Large intestine (tissue), 3 donors: ENCODE measurements around the gene TNS1. TPM values are rescaled to one million over a fixed set of nuclear protein-coding genes. Genes with fewer than 3 reads are reported as not detected.
A peak's percentile ranks its signal among the peaks of the same experiment; 100 is the strongest.

Source experiments
- DNase-seq, 2 donors: peaks; one replicate each; pipeline versions ENCODE4 v3.0.0 to v3.0.0-alpha.2; 2013
- H3K27ac ChIP-seq: one replicate; pipeline ENCODE4 v1.5.1; 2013; ENCODE audit warnings: low read length
- H3K27me3 ChIP-seq: 2 replicates; pipeline ENCODE4 v1.6.1; 2013; ENCODE audit warnings: low read length; ENCODE audit not compliant: control insufficient read depth, insufficient read depth
- H3K36me3 ChIP-seq: 2 replicates; pipeline ENCODE4 v1.6.1; 2013; ENCODE audit warnings: low read length; ENCODE audit not compliant: control insufficient read depth, insufficient read depth
- H3K4me1 ChIP-seq: one replicate; pipeline ENCODE4 v1.6.1; 2013; ENCODE audit warnings: low read length; ENCODE audit not compliant: control insufficient read depth, insufficient read depth
- H3K4me3 ChIP-seq: one replicate; pipeline ENCODE4 v1.5.1; 2013; ENCODE audit warnings: low read length
- H3K9me3 ChIP-seq: one replicate; pipeline ENCODE4 v1.6.1; 2013; ENCODE audit warnings: mild to moderate bottlenecking, low read depth, low read length, moderate library complexity; ENCODE audit not compliant: control insufficient read depth
- WGBS: methylation state at CpG from one replicate; pipeline ENCODE4 v1.1.5; 2013; ENCODE audit warnings: low lambda C conversion rate; ENCODE audit not compliant: insufficient coverage; 5-methylcytosine and 5-hydroxymethylcytosine counted together
- polyA plus RNA-seq: library from polyadenylated mRNA; unstranded; fragments of 120-200 nt; gene quantifications from one replicate; pipeline ENCODE4 v1.2.1, GENCODE V29; 2013

Gene TNS1
- polyA plus RNA-seq, 1 donor = 26.8 TPM

DNA sequence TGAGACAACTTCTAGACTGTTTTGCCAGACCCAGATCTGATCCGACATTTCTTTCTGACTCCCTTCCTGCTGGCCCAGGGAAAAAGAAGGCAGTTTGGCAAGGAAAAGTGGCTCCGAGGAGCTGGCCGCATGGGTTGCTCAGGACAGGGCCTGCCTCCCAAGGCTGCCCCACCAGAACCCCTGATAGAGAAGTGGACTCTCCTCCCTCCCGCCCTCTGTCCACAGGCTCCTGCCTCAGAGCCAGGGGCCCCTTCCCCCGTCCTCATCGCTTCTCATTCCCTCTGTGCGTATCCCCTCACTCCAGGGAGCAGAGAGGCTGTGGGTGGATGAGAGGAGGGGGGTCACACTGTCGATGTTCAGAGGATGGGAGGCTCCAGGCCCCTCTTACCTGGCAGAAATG is 110.2 kb downstream of the TNS1 start:
- Histone ChIP-seq H3K27ac (no peak overlapping the region), H3K4me3 (no peak overlapping the region), H3K27me3 (no peaks in the 10 kb centered on the region), H3K9me3 (no peaks in the 10 kb centered on the region), H3K36me3 (peaks cover 52% of the 10 kb centered on the region), H3K4me1 (no peaks in the 10 kb centered on the region)
- no CpG with 5 or more reads among the region's 8 CpGs for WGBS
- no peak for DNase-seq

DNA sequence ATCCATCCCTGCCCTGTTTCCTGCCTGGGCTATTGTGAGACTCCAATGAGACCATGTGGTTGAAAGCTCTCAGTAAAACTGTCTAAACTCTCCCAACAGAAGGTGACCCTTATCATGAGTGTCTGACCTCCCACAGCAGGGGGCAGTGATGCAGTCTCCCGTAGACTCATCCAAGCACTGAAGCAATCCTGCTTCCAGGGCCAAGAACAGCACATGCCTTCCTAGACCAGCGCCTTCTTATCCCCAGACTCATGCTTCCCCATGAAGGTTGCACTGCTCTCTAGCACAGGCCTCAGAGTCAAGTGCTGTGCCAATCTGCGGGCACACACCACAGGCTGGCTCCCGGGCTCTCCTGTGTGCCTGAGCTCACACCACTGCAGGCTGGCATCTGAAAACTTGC is 112.3 kb downstream of the TNS1 start:
- no peak for DNase-seq
- no peak overlapping the region for H3K4me3 ChIP-seq
- no peak overlapping the region for H3K27ac ChIP-seq
- peaks cover 44% of the 10 kb centered on the region for H3K36me3 ChIP-seq
- WGBS = no CpG with 5 or more reads among the region's 4 CpGs
- H3K9me3 ChIP-seq = no peaks in the 10 kb centered on the region
- no peaks in the 10 kb centered on the region for H3K4me1 ChIP-seq
- H3K27me3 ChIP-seq = no peaks in the 10 kb centered on the region

DNA sequence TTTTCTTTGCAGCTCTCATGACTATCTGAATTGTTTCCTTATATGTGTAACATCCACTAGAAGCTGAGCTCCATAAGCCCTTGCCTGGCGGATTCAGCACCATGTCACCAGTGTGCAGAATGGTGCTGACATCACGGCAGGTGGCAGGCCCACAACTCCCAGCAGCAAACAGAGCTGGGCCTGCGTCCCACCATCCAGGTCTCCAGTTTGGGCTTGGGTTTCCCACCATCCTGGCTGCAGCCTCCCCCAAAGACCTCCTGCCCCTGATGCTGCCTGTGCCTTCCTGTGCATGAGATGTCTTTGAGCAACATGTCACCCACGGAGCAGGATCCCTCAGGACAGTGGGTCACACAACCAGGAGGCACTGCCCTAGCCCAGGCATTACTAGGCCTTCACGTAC is 113.1 kb downstream of the TNS1 start:
- H3K27me3 ChIP-seq = no peaks in the 10 kb centered on the region
- H3K4me1 ChIP-seq = no peaks in the 10 kb centered on the region
- H3K27ac ChIP-seq = no peak overlapping the region
- peaks cover 43% of the 10 kb centered on the region for H3K36me3 ChIP-seq
- no peak for DNase-seq
- no CpG with 5 or more reads among the region's 5 CpGs for WGBS
- H3K9me3 ChIP-seq = no peaks in the 10 kb centered on the region
- H3K4me3 ChIP-seq = no peak overlapping the region

DNA sequence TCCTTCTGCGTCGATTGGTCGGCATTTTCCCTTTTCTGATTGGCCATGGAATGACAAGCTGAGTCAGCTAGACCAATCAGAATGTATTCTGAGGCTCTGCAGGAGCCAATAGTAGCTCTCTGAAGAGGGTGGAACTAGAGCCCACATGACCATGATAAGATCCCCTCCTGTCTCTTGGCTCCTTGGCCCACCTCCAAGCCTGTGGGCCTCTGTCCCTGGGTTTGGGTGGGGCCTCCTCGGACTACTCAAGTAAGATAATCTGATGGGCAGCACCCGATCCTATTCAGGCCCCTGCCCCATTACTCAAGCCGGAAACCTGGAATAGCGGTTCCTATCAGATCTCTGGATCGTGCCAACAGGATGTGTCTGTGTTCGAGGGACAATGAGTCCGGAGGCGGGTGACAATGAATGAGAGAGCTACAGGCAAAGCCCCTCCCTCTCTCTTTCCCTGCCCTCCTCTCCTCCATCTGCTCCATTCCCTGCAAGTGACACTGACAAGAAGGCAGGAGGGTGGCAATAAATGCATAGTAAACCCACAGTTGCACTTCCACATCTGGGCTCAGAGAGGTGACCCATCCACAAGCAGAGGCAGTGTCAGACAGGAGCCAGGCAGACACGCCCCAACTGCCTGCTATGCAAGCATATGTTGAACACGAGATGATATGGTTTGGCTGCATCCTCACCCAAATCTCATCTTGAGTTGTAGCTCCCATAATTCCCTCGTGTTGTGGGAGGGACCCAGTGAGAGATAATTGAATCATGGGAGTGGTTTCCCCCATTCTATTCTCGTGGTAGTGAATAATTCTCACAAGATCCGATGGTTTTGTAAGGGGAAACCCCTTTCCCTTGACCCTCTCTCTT is 114.7 kb downstream of the TNS1 start:
- Histone ChIP-seq H3K27ac (no peak overlapping the region), H3K4me3 (no peak overlapping the region), H3K9me3 (no peaks in the 10 kb centered on the region), H3K27me3 (no peaks in the 10 kb centered on the region), H3K4me1 (no peaks in the 10 kb centered on the region), H3K36me3 (peaks cover 46% of the 10 kb centered on the region)
- no CpG with 5 or more reads among the region's 16 CpGs for WGBS
- DNase-seq = no peak

DNA sequence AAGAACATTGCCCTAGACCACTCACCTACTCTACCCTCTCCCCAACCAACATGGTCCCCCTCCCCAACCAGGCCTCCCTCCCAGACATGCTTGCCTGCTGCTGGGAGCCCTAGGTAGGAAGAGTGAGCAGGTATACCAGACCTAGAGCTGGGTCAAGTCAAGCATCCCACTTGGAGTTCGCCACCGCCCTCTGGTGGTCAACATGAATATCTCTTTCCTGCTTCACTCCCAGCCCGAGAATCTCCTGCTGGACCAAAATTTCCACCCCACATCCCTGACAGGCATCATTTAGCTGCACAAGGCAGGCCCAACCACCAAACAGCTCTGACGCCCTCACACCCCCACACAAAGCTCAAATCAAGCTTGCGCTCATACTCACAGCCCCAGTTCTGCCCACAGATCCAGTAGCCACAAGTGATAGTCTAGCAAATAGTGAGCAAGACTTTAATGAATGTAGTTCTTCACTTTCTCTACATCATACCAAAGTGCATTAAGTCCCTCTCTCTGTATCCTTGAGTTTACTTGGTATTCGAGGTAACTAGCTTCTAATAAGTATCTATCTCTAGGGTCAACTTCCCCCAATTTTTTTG is 116.0 kb downstream of the TNS1 start:
- WGBS = no CpG with 5 or more reads among the region's 6 CpGs
- Histone ChIP-seq H3K4me1 (no peaks in the 10 kb centered on the region), H3K27ac (no peak overlapping the region), H3K27me3 (no peaks in the 10 kb centered on the region), H3K9me3 (no peaks in the 10 kb centered on the region), H3K4me3 (no peak overlapping the region), H3K36me3 (peaks cover 41% of the 10 kb centered on the region)
- DNase-seq = peak; percentile 54 to 73

DNA sequence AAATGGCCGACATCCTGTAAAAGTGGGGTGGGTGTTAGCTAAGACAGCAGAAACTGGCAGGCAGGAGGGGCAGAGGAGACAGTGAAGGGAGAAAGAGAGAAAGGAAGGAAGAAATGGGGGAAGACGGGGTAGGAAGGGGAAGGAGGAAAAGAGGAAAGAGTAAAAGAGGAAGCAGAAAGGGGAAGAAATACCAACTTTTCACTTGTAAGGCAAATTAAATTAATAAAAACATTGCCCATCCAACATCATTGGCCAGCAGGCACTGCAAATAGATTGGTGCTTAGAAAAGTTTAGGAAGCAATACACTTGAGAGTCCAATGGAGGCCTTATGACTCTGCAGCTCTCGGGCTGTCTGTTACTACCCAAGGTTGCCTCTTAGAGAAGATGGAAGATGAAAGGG is 116.7 kb downstream of the TNS1 start:
- peaks cover 45% of the 10 kb centered on the region for H3K36me3 ChIP-seq
- no peak overlapping the region for H3K4me3 ChIP-seq
- no peaks in the 10 kb centered on the region for H3K9me3 ChIP-seq
- H3K27ac ChIP-seq = no peak overlapping the region
- 64% methylated on average over 1 of the region's 3 CpGs for WGBS
- H3K4me1 ChIP-seq = no peaks in the 10 kb centered on the region
- no peaks in the 10 kb centered on the region for H3K27me3 ChIP-seq
- no peak for DNase-seq

DNA sequence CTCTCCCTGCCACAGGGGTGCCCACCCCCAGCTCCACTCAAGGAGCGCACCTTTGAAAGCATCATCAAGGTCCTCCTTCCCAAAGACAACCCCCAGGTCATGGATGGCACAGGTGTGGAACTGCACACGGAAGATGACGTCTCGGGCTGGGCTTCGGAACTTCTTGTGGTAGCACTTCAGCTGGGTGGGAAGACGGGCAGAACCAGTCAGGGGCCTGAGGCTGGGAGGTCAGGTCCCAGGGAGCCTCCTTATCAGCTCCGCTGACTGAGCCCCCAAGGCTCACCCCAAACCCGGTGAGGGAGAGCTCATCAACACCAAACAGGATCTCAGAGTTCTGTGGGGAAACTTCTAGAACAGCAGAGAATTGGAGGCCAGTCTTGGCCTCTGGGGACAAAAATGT is 117.8 kb downstream of the TNS1 start:
- no peak for DNase-seq
- Histone ChIP-seq H3K36me3 (peaks cover 47% of the 10 kb centered on the region), H3K4me1 (no peaks in the 10 kb centered on the region), H3K27me3 (no peaks in the 10 kb centered on the region), H3K4me3 (no peak overlapping the region), H3K27ac (no peak overlapping the region), H3K9me3 (no peaks in the 10 kb centered on the region)
- WGBS = no CpG with 5 or more reads among the region's 8 CpGs

DNA sequence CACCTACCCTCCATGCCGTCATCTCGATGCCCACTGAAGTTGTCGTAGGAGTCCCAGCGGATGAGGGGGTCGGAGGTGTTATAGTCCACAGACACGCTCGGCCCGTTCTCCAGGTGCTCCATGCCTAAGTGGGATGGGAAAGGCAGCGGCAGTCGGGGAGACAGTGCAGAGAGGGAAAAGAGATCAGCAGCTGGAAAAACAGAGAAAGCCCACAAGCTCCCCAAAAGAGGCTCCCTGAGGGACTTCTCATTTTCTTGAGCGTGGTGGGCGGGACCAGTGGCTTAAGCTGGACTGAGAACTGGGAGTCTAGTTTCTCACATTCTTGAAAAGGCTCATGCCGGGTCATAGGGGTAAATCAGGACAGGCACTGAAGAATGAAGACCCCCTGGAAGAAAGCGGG is 121.9 kb downstream of the TNS1 start:
- no peak overlapping the region for H3K4me3 ChIP-seq
- H3K27ac ChIP-seq = no peak overlapping the region
- H3K27me3 ChIP-seq = no peaks in the 10 kb centered on the region
- no peaks in the 10 kb centered on the region for H3K9me3 ChIP-seq
- WGBS = no CpG with 5 or more reads among the region's 14 CpGs
- no peak for DNase-seq
- no peaks in the 10 kb centered on the region for H3K4me1 ChIP-seq
- peaks cover 47% of the 10 kb centered on the region for H3K36me3 ChIP-seq

DNA sequence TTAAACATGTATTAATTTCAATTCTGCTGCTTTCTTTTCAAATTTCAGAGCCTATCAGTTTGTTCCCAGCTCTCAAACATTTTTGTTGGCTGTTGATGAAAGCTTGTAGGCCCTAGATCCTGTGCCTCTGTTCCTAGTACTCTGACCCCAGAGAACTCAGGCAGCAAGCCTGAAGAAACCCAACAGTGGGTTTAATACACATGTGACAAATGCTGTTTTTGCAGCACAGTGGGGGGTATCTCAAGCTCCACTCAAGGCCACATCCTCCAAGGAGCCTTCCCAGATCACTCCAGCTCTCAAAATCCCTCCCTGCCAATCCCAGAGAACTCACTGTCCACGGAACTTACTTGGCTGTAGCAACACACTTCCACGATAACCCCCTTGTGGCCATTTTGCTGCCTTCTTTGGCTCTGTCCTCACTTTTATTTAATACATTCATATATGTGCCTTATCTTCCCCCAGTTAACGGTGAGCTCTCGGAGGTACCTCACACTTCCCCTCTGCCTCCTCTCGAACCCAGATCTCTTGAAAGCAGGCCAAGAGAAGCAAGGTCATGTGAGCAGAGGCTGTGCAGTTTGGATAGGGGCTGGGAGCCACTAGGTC is 122.4 kb downstream of the TNS1 start:
- Histone ChIP-seq H3K27me3 (no peaks in the 10 kb centered on the region), H3K4me1 (no peaks in the 10 kb centered on the region), H3K36me3 (peaks cover 43% of the 10 kb centered on the region), H3K9me3 (no peaks in the 10 kb centered on the region), H3K27ac (no peak overlapping the region), H3K4me3 (no peak overlapping the region)
- DNase-seq = no peak
- no CpG with 5 or more reads among the region's 5 CpGs for WGBS

DNA sequence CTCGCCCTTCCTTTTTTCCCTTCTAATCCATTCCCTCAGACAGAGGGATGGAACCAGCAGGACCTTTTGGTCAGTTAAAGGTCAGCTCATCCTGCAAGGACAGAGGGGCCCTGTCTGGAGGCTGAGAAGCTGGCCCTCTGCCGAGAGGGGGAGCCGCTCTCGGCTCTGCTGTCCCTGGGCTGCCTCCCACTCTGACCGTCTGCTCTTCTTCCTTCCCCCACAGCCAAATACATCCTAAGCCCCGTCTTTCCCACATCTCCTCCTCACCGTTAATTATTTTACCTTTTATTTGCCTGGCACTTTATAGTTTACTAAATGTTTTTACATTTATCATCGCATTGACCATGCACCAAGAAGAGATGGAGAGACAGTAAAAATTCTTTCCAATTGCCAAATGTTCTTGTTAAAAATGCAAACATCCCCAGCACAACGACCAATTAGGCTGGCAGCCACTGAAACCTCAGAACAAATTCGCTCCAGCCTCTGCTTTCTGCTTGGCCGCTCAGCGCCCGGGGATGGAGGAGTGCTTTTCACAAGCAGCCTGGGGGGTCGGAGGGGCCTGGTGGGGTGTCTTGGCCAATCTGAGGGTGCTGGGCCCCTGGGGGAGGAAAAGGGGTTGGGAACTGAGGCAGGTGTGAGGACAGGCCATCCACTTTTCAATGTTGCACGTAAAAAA is 123.7 kb downstream of the TNS1 start:
- Histone ChIP-seq H3K4me3 (no peak overlapping the region), H3K36me3 (peaks cover 33% of the 10 kb centered on the region), H3K27me3 (no peaks in the 10 kb centered on the region), H3K9me3 (no peaks in the 10 kb centered on the region), H3K27ac (no peak overlapping the region), H3K4me1 (no peaks in the 10 kb centered on the region)
- DNase-seq = no peak
- 100% methylated on average over 1 of the region's 15 CpGs for WGBS
